H1 (cell line): ENCODE results near the gene FHIT. TPM values are rescaled to one million over a fixed set of nuclear protein-coding genes. Genes with fewer than 3 reads are reported as not detected.

Source experiments
- CTCF ChIA-PET: fragments of 300-600 bp; sonication (Branson Sonifier 250); formaldehyde crosslinking; loops from one replicate; lab custom pipeline; 2021; ENCODE audit not compliant: partially characterized antibody; lab: Charles Lee
- POLR2A ChIA-PET: fragments of 300-600 bp; sonication (Branson Sonifier 250); formaldehyde crosslinking; loops from one replicate; lab custom pipeline; 2021; ENCODE audit warnings: inconsistent platforms; ENCODE audit not compliant: partially characterized antibody; lab: Charles Lee
- DNase-seq, 2 experiments: peaks; one replicate each; pipeline versions ENCODE4 v3.0.0 to v3.0.0-alpha.2; 2010 to 2022; ENCODE audit warnings: low spot score in 2 of 2, low read depth in 1 of 2, mixed read lengths in 1 of 2
- FAIRE-seq: peaks from 2 replicates; lab custom pipeline; 2011; peaks lifted over from hg19 to GRCh38; lab: Jason Lieb, UNC
- H2AFZ ChIP-seq: 2 replicates; pipeline ENCODE4 v1.8.1; 2012; ENCODE audit warnings: low read length, inconsistent platforms
- H2AK5ac ChIP-seq: 2 replicates; pipeline ENCODE4 v1.6.1; 2013; ENCODE audit warnings: low read depth, low read length
- H2BK120ac ChIP-seq: replicated peaks from 2 replicates; pipeline ENCODE3; 2013; ENCODE audit warnings: low read depth, low read length, inconsistent platforms
- H2BK12ac ChIP-seq: 2 replicates; pipeline ENCODE4 v1.6.1; 2013; ENCODE audit warnings: low read depth, low read length
- H2BK15ac ChIP-seq: 2 replicates; pipeline ENCODE4 v1.6.1; 2013; ENCODE audit warnings: low read length
- H2BK20ac ChIP-seq: 2 replicates; pipeline ENCODE4 v1.6.1; 2013; ENCODE audit warnings: low read length
- H2BK5ac ChIP-seq: 2 replicates; pipeline ENCODE4 v1.6.1; 2013; ENCODE audit warnings: low read depth, low read length
- H3K14ac ChIP-seq: 2 replicates; pipeline ENCODE4 v1.6.1; 2013; ENCODE audit warnings: inconsistent platforms; ENCODE audit not compliant: insufficient read length
- H3K18ac ChIP-seq: 2 replicates; pipeline ENCODE4 v1.6.1; 2013; ENCODE audit warnings: low read length; ENCODE audit errors: extremely low read depth
- H3K23ac ChIP-seq: 2 replicates; pipeline ENCODE4 v1.6.1; 2013; ENCODE audit warnings: inconsistent platforms; ENCODE audit not compliant: insufficient read length
- H3K23me2 ChIP-seq: 2 replicates; pipeline ENCODE4 v1.6.1; 2013; ENCODE audit warnings: low read depth, low read length
- H3K27ac ChIP-seq: 2 replicates; pipeline ENCODE4 v1.6.1; 2011; ENCODE audit warnings: low read depth, low read length, inconsistent platforms
- H3K27me3 ChIP-seq, 4 experiments: replicated peaks in 1 of 4; 1 replicate in 1 of 4; 2 replicates in 3 of 4; pipeline versions ENCODE4 v1.6.1 to v1.8.1; 2011 to 2013; ENCODE audit warnings: low read length in 3 of 4, mild to moderate bottlenecking in 3 of 4, inconsistent platforms in 2 of 4, mixed read lengths in 2 of 4, moderate library complexity in 1 of 4; ENCODE audit not compliant: control insufficient read depth in 3 of 4, insufficient read depth in 3 of 4; ENCODE audit errors: extremely low read depth in 1 of 4
- H3K36me3 ChIP-seq, 4 experiments: 2 replicates each; pipeline versions ENCODE4 v1.6.1 to v1.8.1; 2011 to 2013; ENCODE audit warnings: mild to moderate bottlenecking in 4 of 4, low read length in 3 of 4, moderate library complexity in 2 of 4, control low read depth in 1 of 4, inconsistent platforms in 1 of 4; ENCODE audit not compliant: insufficient read depth in 4 of 4, control insufficient read depth in 2 of 4
- H3K4ac ChIP-seq: replicated peaks from 2 replicates; pipeline ENCODE3; 2013; ENCODE audit warnings: low read length, low read depth, mixed read lengths, inconsistent platforms; ENCODE audit not compliant: insufficient read length
- H3K4me1 ChIP-seq, 4 experiments: replicated peaks in 1 of 4; 1 replicate in 1 of 4; 2 replicates in 3 of 4; pipeline versions ENCODE4 v1.6.1 to v1.8.1; 2011 to 2013; ENCODE audit warnings: low read length in 3 of 4, inconsistent platforms in 2 of 4, mixed read lengths in 1 of 4; ENCODE audit not compliant: insufficient read depth in 4 of 4, control insufficient read depth in 3 of 4
- H3K4me2 ChIP-seq, 2 experiments: 2 replicates each; pipeline versions ENCODE4 v1.6.1 to v1.8.1; 2011 to 2013; ENCODE audit warnings: low read depth in 2 of 2, low read length in 2 of 2, control low read depth in 1 of 2, inconsistent platforms in 1 of 2, mild to moderate bottlenecking in 1 of 2; ENCODE audit not compliant: insufficient read depth in 1 of 2
- H3K4me3 ChIP-seq, 4 experiments: fragments of 200-600, 300-600 bp in 1 of 4; sonication (generic), shearing (Covaris generic), sonication (Bioruptor Twin) in 1 of 4; 2 replicates each; pipeline versions ENCODE4 v1.5.1 to v1.8.1; 2011 to 2016; ENCODE audit warnings: low read length in 4 of 4, low read depth in 3 of 4, control low read depth in 2 of 4, inconsistent platforms in 2 of 4, mild to moderate bottlenecking in 2 of 4, mixed read lengths in 1 of 4, moderate library complexity in 1 of 4; ENCODE audit not compliant: insufficient read depth in 2 of 4; ENCODE audit errors: extremely low read depth in 1 of 4
- H3K56ac ChIP-seq: replicated peaks from 2 replicates; pipeline ENCODE3; 2013; ENCODE audit warnings: low read depth, mild to moderate bottlenecking, mixed read lengths, low read length, inconsistent platforms; ENCODE audit not compliant: insufficient read length
- H3K79me1 ChIP-seq: 2 replicates; pipeline ENCODE4 v1.6.1; 2013; ENCODE audit warnings: low read depth, low read length, control low read depth
- H3K79me2 ChIP-seq, 2 experiments: 2 replicates each; pipeline versions ENCODE4 v1.6.1 to v1.8.1; 2012 to 2013; ENCODE audit warnings: low read length in 2 of 2, mild to moderate bottlenecking in 2 of 2, inconsistent platforms in 1 of 2; ENCODE audit not compliant: insufficient read depth in 2 of 2, control insufficient read depth in 1 of 2
- H3K9ac ChIP-seq, 4 experiments: replicated peaks in 1 of 4; 1 replicate in 1 of 4; 2 replicates in 3 of 4; pipeline versions ENCODE4 v1.6.1 to v1.8.1; 2011 to 2013; ENCODE audit warnings: low read depth in 3 of 4, low read length in 3 of 4, control low read depth in 2 of 4, mild to moderate bottlenecking in 2 of 4, moderate library complexity in 2 of 4, inconsistent platforms in 1 of 4; ENCODE audit errors: extremely low read depth in 1 of 4
- H3K9me3 ChIP-seq, 2 experiments: 2 replicates each; pipeline versions ENCODE4 v1.6.1 to v1.8.1; 2012 to 2013; ENCODE audit warnings: mild to moderate bottlenecking in 2 of 2, moderate library complexity in 2 of 2, control low read depth in 1 of 2, inconsistent platforms in 1 of 2, low read depth in 1 of 2, low read length in 1 of 2, mixed read lengths in 1 of 2; ENCODE audit not compliant: insufficient read depth in 2 of 2
- H4K20me1 ChIP-seq, 2 experiments: replicated peaks in 1 of 2; 2 replicates each; pipeline versions ENCODE3 to v1.8.1; 2011 to 2013; ENCODE audit warnings: inconsistent platforms in 2 of 2, low read length in 2 of 2, mild to moderate bottlenecking in 1 of 2; ENCODE audit not compliant: insufficient read depth in 2 of 2, control insufficient read depth in 1 of 2
- H4K5ac ChIP-seq: 2 replicates; pipeline ENCODE4 v1.6.1; 2013; ENCODE audit warnings: low read length, low read depth, mixed read lengths, inconsistent platforms; ENCODE audit not compliant: insufficient read length
- H4K8ac ChIP-seq: 2 replicates; pipeline ENCODE4 v1.8.0; 2013; ENCODE audit warnings: mild to moderate bottlenecking, moderate library complexity, low read length, inconsistent platforms; ENCODE audit not compliant: insufficient read depth; ENCODE audit errors: extremely low read depth
- H4K91ac ChIP-seq: replicated peaks from 2 replicates; pipeline ENCODE3; 2013; ENCODE audit warnings: low read length, mixed read lengths, inconsistent platforms; ENCODE audit not compliant: insufficient read length
- BCL11A ChIP-seq, 2 experiments: IDR thresholded peaks; one replicate each; pipeline ENCODE4 v1.6.1; 2011; ENCODE audit warnings: low read depth in 2 of 2, low read length in 2 of 2, mild to moderate bottlenecking in 2 of 2
- EGR1 ChIP-seq: IDR thresholded peaks from 2 replicates; pipeline ENCODE4 v1.6.1; 2011; ENCODE audit warnings: low read depth, low read length, borderline replicate concordance
- GTF2F1 ChIP-seq: IDR thresholded peaks from 2 replicates; pipeline ENCODE4 v1.6.1; 2012; ENCODE audit warnings: low read depth, low read length, improper control_type of control experiment, borderline replicate concordance
- HDAC6 ChIP-seq: IDR thresholded peaks from one replicate; pipeline ENCODE4 v1.7.1; 2012; ENCODE audit warnings: low read depth, mild to moderate bottlenecking, inconsistent platforms, low read length, moderate library complexity
- JUND ChIP-seq: IDR thresholded peaks from 2 replicates; pipeline ENCODE4 v1.6.1; 2011; ENCODE audit warnings: mild to moderate bottlenecking, improper control_type of control experiment, low read length
- KDM1A ChIP-seq: fragments of 200-600, 300-600 bp; sonication (generic); IDR thresholded peaks from 2 replicates; pipeline ENCODE4 v1.7.1; 2016; ENCODE audit warnings: mild to moderate bottlenecking, low read length, borderline replicate concordance
- KDM4A ChIP-seq: IDR thresholded peaks from one replicate; pipeline ENCODE4 v1.7.1; 2012; ENCODE audit warnings: low read depth, mild to moderate bottlenecking, moderate library complexity, low read length, inconsistent platforms; ENCODE audit not compliant: severe bottlenecking
- KDM5A ChIP-seq: fragments of 200-600 bp; IDR thresholded peaks from 2 replicates; pipeline ENCODE4 v1.7.1; 2012; ENCODE audit warnings: mild to moderate bottlenecking, low read length, inconsistent platforms, mixed read lengths
- POLR2A ChIP-seq, 2 experiments: IDR thresholded peaks; 1 replicate in 1 of 2; 2 replicates in 1 of 2; pipeline ENCODE4 v1.6.1; 2011; ENCODE audit warnings: low read depth in 2 of 2, low read length in 2 of 2, mild to moderate bottlenecking in 2 of 2; ENCODE audit errors: control extremely low read depth in 1 of 2
- POLR2AphosphoS5 ChIP-seq: IDR thresholded peaks from 2 replicates; pipeline ENCODE4 v1.6.1; 2011; ENCODE audit warnings: low read depth, low read length
- SIN3A ChIP-seq, 2 experiments: IDR thresholded peaks in 1 of 2; conservative IDR thresholded peaks in 1 of 2; 2 replicates each; pipeline ENCODE4 v1.6.1; 2011 to 2012; ENCODE audit warnings: low read length in 2 of 2, improper control_type of control experiment in 1 of 2, low read depth in 1 of 2, mild to moderate bottlenecking in 1 of 2
- SP2 ChIP-seq: IDR thresholded peaks from 2 replicates; pipeline ENCODE4 v1.6.1; 2012; ENCODE audit warnings: mild to moderate bottlenecking, low read length, inconsistent platforms
- SRF ChIP-seq: IDR thresholded peaks from 2 replicates; pipeline ENCODE4 v1.6.1; 2011; ENCODE audit warnings: mild to moderate bottlenecking, low read depth, low read length, moderate library complexity
- TAF7 ChIP-seq: optimal IDR thresholded peaks from 2 replicates; pipeline ENCODE3; 2011; ENCODE audit warnings: low read depth, mild to moderate bottlenecking, inconsistent platforms, low read length, moderate library complexity, borderline replicate concordance
- ZNF274 ChIP-seq: IDR thresholded peaks from 2 replicates; pipeline ENCODE4 v1.7.0; 2012; ENCODE audit warnings: low read length, borderline replicate concordance; ENCODE audit errors: extremely low read depth
- WGBS, 2 experiments: shearing (Covaris generic) in 1 of 2; methylation state at CpG; one replicate each; pipeline versions ENCODE4 v1.1.6 to v1.1.7; 2013 to 2015; ENCODE audit warnings: low lambda C conversion rate in 2 of 2, mixed read lengths in 2 of 2, inconsistent platforms in 1 of 2, low coverage in 1 of 2, missing lambda C conversion rate in 1 of 2; ENCODE audit not compliant: insufficient replicate concordance in 2 of 2, insufficient coverage in 1 of 2, insufficient read length in 1 of 2; ENCODE audit errors: extremely low coverage in 1 of 2, missing lambda C conversion rate in 1 of 2; 5-methylcytosine and 5-hydroxymethylcytosine counted together
- polyA plus RNA-seq, 7 experiments: library from polyadenylated mRNA; depleted of rRNA in 3 of 7; stranded (reverse) in 5 of 7; unstranded in 2 of 7; fragments of >200 nt in 5 of 7; fragments of 200-250 nt in 2 of 7; gene quantifications; 1 replicate in 5 of 7; 2 replicates in 1 of 7; 4 replicates in 1 of 7; pipeline versions ENCODE4 v1.2.1 to v1.2.3, GENCODE V29; 2011 to 2013; ENCODE audit warnings: missing spikeins in 2 of 7, mixed read lengths in 2 of 7
- total RNA-seq: library from RNA; stranded (reverse); fragmentation: NEBNext Ultra II Directional; extraction: Animal tissue kit (Norgen Biotek cat#: 25700); gene quantifications from 2 replicates; pipeline ENCODE4 v1.2.1, GENCODE V29; 2021
- TF ChIP-seq, protein P1 (sequence below): IDR thresholded peaks from 2 replicates; pipeline ENCODE4 v1.6.1; 2012; ENCODE audit warnings: inconsistent platforms

Gene FHIT
- total and polyA plus RNA-seq, 2 of the 8 experiments (the other 6 are each of a cell fraction or from before 2014, with no cell fraction given), result 1.2 to 3.2 TPM

DNA sequence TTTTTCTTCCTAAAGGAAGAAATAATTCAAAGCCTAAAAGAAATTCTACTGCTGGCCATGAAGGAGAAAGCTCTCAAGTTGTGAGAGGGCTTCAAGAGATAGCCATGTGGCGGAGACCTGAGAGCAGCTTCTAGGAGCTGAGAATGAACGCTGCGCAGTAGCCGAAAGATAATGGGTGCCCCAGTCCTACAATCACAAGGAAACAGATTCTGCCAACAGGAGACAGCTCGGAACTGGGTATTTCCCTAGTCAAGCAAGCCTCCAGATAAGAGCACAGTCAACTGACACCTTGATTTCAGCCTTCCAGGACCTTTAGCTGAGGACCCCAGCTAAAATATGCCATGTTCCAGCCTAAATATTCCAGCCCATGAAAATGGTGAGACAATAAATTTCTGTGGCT, 824.1 kb downstream of the FHIT start:
- Histone ChIP-seq H3K18ac (no peak overlapping the region), H2AFZ (no peak overlapping the region), H2BK20ac (no peak overlapping the region), H3K23ac (no peak overlapping the region), H2BK15ac (no peak overlapping the region), H3K79me1 (no peaks in the 10 kb centered on the region), H3K9me3 (no peaks in the 10 kb centered on the region), H2AK5ac (no peak overlapping the region), H4K20me1 (no peaks in the 10 kb centered on the region), H3K56ac (no peak overlapping the region), H3K4me2 (no peak overlapping the region), H3K79me2 (no peaks in the 10 kb centered on the region), H3K27me3 (no peaks in the 10 kb centered on the region), H4K91ac (no peak overlapping the region), H4K5ac (no peak overlapping the region), H2BK12ac (no peak overlapping the region), H3K14ac (no peak overlapping the region), H2BK5ac (no peak overlapping the region), H2BK120ac (no peak overlapping the region), H3K27ac (no peak overlapping the region), H3K9ac (no peak overlapping the region), H4K8ac (no peak overlapping the region), H3K4ac (no peak overlapping the region), H3K4me1 (peaks cover 0 to 3% (median 0%) of the 10 kb centered on the region in 4 experiments; a peak in 1 of 7 replicates), H3K4me3 (no peak overlapping the region), H3K23me2 (no peaks in the 10 kb centered on the region; the same call in 1 of the 2 replicates), H3K36me3 (no peaks in the 10 kb centered on the region)
- CTCF ChIA-PET, result no interaction called here
- POLR2A ChIA-PET, result no interaction called here
- FAIRE-seq (no peak), DNase-seq (no peak)
- 92% methylated on average over 5 of the region's 5 CpGs; no CpG with 5 or more reads in 1 of the 2 experiments for WGBS, 2 experiments
- no peak for TF ChIP-seq GTF2F1
- no peak for TF ChIP-seq HDAC6
- no peak for TF ChIP-seq SP2
- no peak for TF ChIP-seq BCL11A (IDR thresholded peaks at IDR 0.05; ENCODE audit: low read depth in 2 of 2, low read length in 2 of 2)
- TF ChIP-seq KDM4A, result no peak
- TF ChIP-seq, protein P1, sequence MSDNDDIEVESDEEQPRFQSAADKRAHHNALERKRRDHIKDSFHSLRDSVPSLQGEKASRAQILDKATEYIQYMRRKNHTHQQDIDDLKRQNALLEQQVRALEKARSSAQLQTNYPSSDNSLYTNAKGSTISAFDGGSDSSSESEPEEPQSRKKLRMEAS, result no peak
- no peak for TF ChIP-seq POLR2AphosphoS5
- no peak for TF ChIP-seq POLR2A (IDR thresholded peaks at IDR 0.05; ENCODE audit: control extremely low read depth in 1 of 2, low read depth in 2 of 2, low read length in 2 of 2)
- no peak for TF ChIP-seq EGR1
- TF ChIP-seq JUND, result no peak
- no peak for TF ChIP-seq KDM5A
- TF ChIP-seq TAF7, result no peak
- TF ChIP-seq KDM1A, result no peak
- no peak for TF ChIP-seq ZNF274
- TF ChIP-seq SRF, result no peak
- TF ChIP-seq SIN3A (conservative IDR thresholded peaks at IDR 0.05 in 1 of 2, IDR thresholded peaks at IDR 0.05 in 1 of 2; ENCODE audit: low read depth in 1 of 2, low read length in 2 of 2), result no peak
